ENCODE measurements around the gene CDKN2B-AS1. TPM values are rescaled to one million over a fixed set of nuclear protein-coding genes. Genes with fewer than 3 reads are reported as not detected.

The CDKN2B-AS1 gene
- polyA plus RNA-seq, 1 donor from 2014 or later, result not detected

DNA sequence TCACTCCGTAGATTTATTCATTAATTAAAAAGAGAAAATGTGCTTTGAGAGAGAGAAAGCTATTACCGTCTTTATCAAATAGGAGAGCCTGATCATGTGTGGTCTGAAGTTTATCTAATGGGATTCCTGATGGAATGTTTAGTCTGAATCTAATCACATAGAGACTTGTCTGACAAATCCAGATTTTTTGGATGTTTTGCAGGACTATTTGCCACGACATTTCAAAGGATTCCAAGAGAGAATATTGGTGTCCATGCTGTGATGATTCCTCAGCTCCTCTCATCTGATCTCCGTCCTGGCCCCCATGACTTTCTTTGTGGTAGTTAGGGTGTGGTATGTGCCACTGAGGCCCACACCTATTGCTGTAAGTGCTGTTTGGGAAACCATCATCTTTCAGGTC, 34.6 kb downstream of the CDKN2B-AS1 start:
- H4K20me1 ChIP-seq (ENCODE audit: insufficient read depth), result no peaks in the 10 kb centered on the region
- no peaks in the 10 kb centered on the region for H3F3A ChIP-seq (ENCODE audit: insufficient read depth, low read length, poor library complexity, severe bottlenecking)
- no peak overlapping the region for H3K4me2 ChIP-seq (ENCODE audit: low read length)
- H3K9ac ChIP-seq (ENCODE audit: low read length), result no peak overlapping the region
- H3K4me3 ChIP-seq (ENCODE audit: low read length), result no peak overlapping the region
- H2AFZ ChIP-seq (ENCODE audit: low read depth, low read length), result no peak overlapping the region
- no peaks in the 10 kb centered on the region for H3K9me2 ChIP-seq (ENCODE audit: insufficient read depth, low read length)
- no peaks in the 10 kb centered on the region for H3K9me3 ChIP-seq (ENCODE audit: low read length)
- no peaks in the 10 kb centered on the region for H3K27me3 ChIP-seq (ENCODE audit: insufficient read depth, low read depth, low read length)
- TF ChIP-seq EZH2 (IDR thresholded peaks at IDR 0.05; ENCODE audit: borderline replicate concordance, insufficient read depth, low read length, poor library complexity, severe bottlenecking) (no peak), POLR2AphosphoS5 (IDR thresholded peaks at IDR 0.05) (no peak), TAF1 (IDR thresholded peaks at IDR 0.05; ENCODE audit: low read depth) (no peak)
- no peaks in the 10 kb centered on the region for H3K36me3 ChIP-seq (ENCODE audit: insufficient read depth, low read length)
- no peak overlapping the region for H3K27ac ChIP-seq (ENCODE audit: low read length)
- no peaks in the 10 kb centered on the region for H3K79me2 ChIP-seq (replicated peaks; ENCODE audit: insufficient read depth, low read length)

GRCh38 chr9:22030101-22030598, 35.6 kb downstream of the CDKN2B-AS1 start:
- Histone ChIP-seq H3K9ac (ENCODE audit: low read length) (no peak overlapping the region), H3F3A (ENCODE audit: insufficient read depth, low read length, poor library complexity, severe bottlenecking) (no peaks in the 10 kb centered on the region), H3K4me3 (ENCODE audit: low read length) (no peak overlapping the region)

More at GRCh38 chr9:22030101-22030598, 35.6 kb downstream of the CDKN2B-AS1 start:
- Histone ChIP-seq H3K9me3 (ENCODE audit: low read length) (no peaks in the 10 kb centered on the region), H3K36me3 (ENCODE audit: insufficient read depth, low read length) (no peaks in the 10 kb centered on the region), H4K20me1 (ENCODE audit: insufficient read depth) (no peaks in the 10 kb centered on the region), H3K27me3 (ENCODE audit: insufficient read depth, low read depth, low read length) (no peaks in the 10 kb centered on the region), H3K27ac (ENCODE audit: low read length) (no peak overlapping the region), H2AFZ (ENCODE audit: low read depth, low read length) (no peak overlapping the region), H3K79me2 (replicated peaks; ENCODE audit: insufficient read depth, low read length) (no peaks in the 10 kb centered on the region), H3K9me2 (ENCODE audit: insufficient read depth, low read length) (no peaks in the 10 kb centered on the region), H3K4me2 (ENCODE audit: low read length) (no peak overlapping the region)
- TF ChIP-seq EZH2 (IDR thresholded peaks at IDR 0.05; ENCODE audit: borderline replicate concordance, insufficient read depth, low read length, poor library complexity, severe bottlenecking) (no peak), POLR2AphosphoS5 (IDR thresholded peaks at IDR 0.05) (no peak), SMC3 (conservative IDR thresholded peaks at IDR 0.05; ENCODE audit: poor library complexity) (no peak), RAD21 (conservative IDR thresholded peaks at IDR 0.05) (no peak), EP300 (conservative IDR thresholded peaks at IDR 0.05; ENCODE audit: poor library complexity, severe bottlenecking) (no peak), MXI1 (conservative IDR thresholded peaks at IDR 0.05; ENCODE audit: poor library complexity, severe bottlenecking) (no peak), TAF1 (IDR thresholded peaks at IDR 0.05; ENCODE audit: low read depth) (no peak), CTCF (IDR thresholded peaks at IDR 0.05; ENCODE audit: poor library complexity, severe bottlenecking) (no peak)
- TF ChIP-seq, protein P1, sequence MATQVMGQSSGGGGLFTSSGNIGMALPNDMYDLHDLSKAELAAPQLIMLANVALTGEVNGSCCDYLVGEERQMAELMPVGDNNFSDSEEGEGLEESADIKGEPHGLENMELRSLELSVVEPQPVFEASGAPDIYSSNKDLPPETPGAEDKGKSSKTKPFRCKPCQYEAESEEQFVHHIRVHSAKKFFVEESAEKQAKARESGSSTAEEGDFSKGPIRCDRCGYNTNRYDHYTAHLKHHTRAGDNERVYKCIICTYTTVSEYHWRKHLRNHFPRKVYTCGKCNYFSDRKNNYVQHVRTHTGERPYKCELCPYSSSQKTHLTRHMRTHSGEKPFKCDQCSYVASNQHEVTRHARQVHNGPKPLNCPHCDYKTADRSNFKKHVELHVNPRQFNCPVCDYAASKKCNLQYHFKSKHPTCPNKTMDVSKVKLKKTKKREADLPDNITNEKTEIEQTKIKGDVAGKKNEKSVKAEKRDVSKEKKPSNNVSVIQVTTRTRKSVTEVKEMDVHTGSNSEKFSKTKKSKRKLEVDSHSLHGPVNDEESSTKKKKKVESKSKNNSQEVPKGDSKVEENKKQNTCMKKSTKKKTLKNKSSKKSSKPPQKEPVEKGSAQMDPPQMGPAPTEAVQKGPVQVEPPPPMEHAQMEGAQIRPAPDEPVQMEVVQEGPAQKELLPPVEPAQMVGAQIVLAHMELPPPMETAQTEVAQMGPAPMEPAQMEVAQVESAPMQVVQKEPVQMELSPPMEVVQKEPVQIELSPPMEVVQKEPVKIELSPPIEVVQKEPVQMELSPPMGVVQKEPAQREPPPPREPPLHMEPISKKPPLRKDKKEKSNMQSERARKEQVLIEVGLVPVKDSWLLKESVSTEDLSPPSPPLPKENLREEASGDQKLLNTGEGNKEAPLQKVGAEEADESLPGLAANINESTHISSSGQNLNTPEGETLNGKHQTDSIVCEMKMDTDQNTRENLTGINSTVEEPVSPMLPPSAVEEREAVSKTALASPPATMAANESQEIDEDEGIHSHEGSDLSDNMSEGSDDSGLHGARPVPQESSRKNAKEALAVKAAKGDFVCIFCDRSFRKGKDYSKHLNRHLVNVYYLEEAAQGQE (IDR thresholded peaks at IDR 0.05; ENCODE audit: borderline replicate concordance), result no peak

Data from neural cell (in vitro differentiated cells).